Upper lobe of left lung (tissue), 4 donors: Measurements from ENCODE around the gene RAB6D.
"Not testable (repeated sequence)": the region's sequence is repeated elsewhere in the genome, so short reads cannot be mapped to it uniquely, and the experiment has no call there.

Experiments used
- POLR2A ChIP-seq, 4 donors: fragments of 450-650 bp; IDR thresholded peaks; one replicate each; pipeline ENCODE4 v1.5.1; 2016 to 2017; ENCODE audit warnings: antibody characterized with exemption in 4 of 4, mild to moderate bottlenecking in 2 of 4
- POLR2AphosphoS5 ChIP-seq, 2 donors: sonication (generic); formaldehyde crosslinking; IDR thresholded peaks; one replicate each; pipeline ENCODE4 v1.5.1; 2017; ENCODE audit warnings: antibody characterized with exemption in 2 of 2
- TF ChIP-seq, protein P1 (sequence below), 6 experiments: fragments of 450-650 bp in 4 of 6; fragments of 200-600 bp in 2 of 6; sonication (generic) in 2 of 6; IDR thresholded peaks; one replicate each; pipeline ENCODE4 v1.5.1; 2016 to 2019; ENCODE audit warnings: antibody characterized with exemption in 6 of 6

DNA sequence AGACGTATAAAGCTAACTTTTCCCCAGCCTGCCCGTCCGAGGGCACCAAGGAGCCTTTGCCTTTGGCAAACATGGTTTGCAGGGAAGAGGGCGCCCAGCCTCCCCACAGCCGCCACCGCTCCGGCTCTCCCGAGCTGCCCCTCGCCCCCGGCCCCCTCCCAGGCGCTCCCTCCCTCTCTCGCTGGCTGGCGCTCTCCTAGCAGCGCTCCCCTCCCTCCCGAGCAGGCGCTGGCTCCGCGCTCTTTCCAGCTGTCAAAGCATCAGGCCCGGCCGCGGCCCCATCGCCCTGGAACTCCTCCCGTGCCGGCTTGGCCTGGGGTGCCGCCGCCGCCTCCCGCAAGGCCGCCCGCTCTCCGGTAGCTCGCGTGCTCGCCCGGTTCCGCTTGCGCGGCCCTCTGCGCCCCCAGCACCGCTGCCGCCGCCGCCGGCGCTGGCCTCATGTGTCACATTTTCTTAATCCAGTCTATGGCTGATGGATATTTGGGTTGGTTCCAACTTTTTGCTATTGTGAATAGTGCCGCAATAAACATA lies 10.7 kb downstream of the RAB6D start:
- TF ChIP-seq, protein P1, sequence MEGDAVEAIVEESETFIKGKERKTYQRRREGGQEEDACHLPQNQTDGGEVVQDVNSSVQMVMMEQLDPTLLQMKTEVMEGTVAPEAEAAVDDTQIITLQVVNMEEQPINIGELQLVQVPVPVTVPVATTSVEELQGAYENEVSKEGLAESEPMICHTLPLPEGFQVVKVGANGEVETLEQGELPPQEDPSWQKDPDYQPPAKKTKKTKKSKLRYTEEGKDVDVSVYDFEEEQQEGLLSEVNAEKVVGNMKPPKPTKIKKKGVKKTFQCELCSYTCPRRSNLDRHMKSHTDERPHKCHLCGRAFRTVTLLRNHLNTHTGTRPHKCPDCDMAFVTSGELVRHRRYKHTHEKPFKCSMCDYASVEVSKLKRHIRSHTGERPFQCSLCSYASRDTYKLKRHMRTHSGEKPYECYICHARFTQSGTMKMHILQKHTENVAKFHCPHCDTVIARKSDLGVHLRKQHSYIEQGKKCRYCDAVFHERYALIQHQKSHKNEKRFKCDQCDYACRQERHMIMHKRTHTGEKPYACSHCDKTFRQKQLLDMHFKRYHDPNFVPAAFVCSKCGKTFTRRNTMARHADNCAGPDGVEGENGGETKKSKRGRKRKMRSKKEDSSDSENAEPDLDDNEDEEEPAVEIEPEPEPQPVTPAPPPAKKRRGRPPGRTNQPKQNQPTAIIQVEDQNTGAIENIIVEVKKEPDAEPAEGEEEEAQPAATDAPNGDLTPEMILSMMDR (IDR thresholded peaks at IDR 0.05): not testable (repeated sequence)
- not testable (repeated sequence) for TF ChIP-seq POLR2AphosphoS5, POLR2A (IDR thresholded peaks at IDR 0.05)
